Caco-2 (cell line): ENCODE results near the gene SMURF2. TPM values are rescaled to one million over a fixed set of nuclear protein-coding genes. Genes with fewer than 3 reads are reported as not detected.

Source experiments
- BruUV-seq: library from RNA; stranded (reverse); fragments of 400-500 nt; replicated peaks from 2 replicates; lab custom pipeline; 2021; lab: Mats Ljungman, UMichigan
- CTCF ChIA-PET: fragments of 300-600 bp; sonication (Branson Sonifier 250); formaldehyde crosslinking; loops from one replicate; lab custom pipeline; 2022; ENCODE audit warnings: antibody characterized with exemption; lab: Charles Lee
- POLR2A ChIA-PET: fragments of 300-600 bp; sonication (Branson Sonifier 250); formaldehyde crosslinking; loops from one replicate; lab custom pipeline; 2022; ENCODE audit warnings: antibody characterized with exemption; lab: Charles Lee
- DNase-seq, 2 experiments: peaks; one replicate each; pipeline versions ENCODE4 v3.0.0 to v3.0.0-alpha.2; 2020 to 2022
- H3K27me3 ChIP-seq: replicated peaks from 2 replicates; pipeline ENCODE4 v1.6.0; 2011; ENCODE audit warnings: low read length; ENCODE audit not compliant: control insufficient read depth, insufficient read depth
- H3K36me3 ChIP-seq: 2 replicates; pipeline ENCODE4 v1.5.1; 2011; ENCODE audit warnings: low read length; ENCODE audit not compliant: control insufficient read depth, insufficient read depth
- H3K4me1 ChIP-seq: fragments of 250-450 bp; sonication (Bioruptor Pico); 2 replicates; pipeline ENCODE4 v1.5.1; 2020; ENCODE audit warnings: mild to moderate bottlenecking
- H3K4me3 ChIP-seq: 2 replicates; pipeline ENCODE4 v1.5.1; 2011; ENCODE audit warnings: low read depth, mild to moderate bottlenecking, control low read depth, low read length
- H3K9me3 ChIP-seq: fragments of 250-450 bp; sonication (Bioruptor Pico); 2 replicates; pipeline ENCODE4 v1.5.1; 2020; ENCODE audit warnings: mild to moderate bottlenecking, moderate library complexity
- H3K27ac Mint-ChIP-seq: one replicate; pipeline ENCODE4 v1.8.0; 2022; ENCODE audit warnings: mixed read lengths; ENCODE audit not compliant: unreplicated experiment
- H3K27me3 Mint-ChIP-seq: one replicate; pipeline ENCODE4 v1.8.0; 2022; ENCODE audit warnings: mixed read lengths; ENCODE audit not compliant: insufficient read depth, unreplicated experiment
- H3K36me3 Mint-ChIP-seq: one replicate; pipeline ENCODE4 v1.8.0; 2022; ENCODE audit warnings: mild to moderate bottlenecking, mixed read lengths; ENCODE audit not compliant: insufficient read depth, unreplicated experiment
- H3K4me1 Mint-ChIP-seq: one replicate; pipeline ENCODE4 v1.8.0; 2022; ENCODE audit warnings: low read depth, mixed read lengths; ENCODE audit not compliant: unreplicated experiment
- H3K4me3 Mint-ChIP-seq: one replicate; pipeline ENCODE4 v1.8.0; 2022; ENCODE audit warnings: mild to moderate bottlenecking, moderate library complexity, mixed read lengths; ENCODE audit not compliant: unreplicated experiment
- H3K9me3 Mint-ChIP-seq: one replicate; pipeline ENCODE4 v1.8.0; 2022; ENCODE audit warnings: mixed read lengths; ENCODE audit not compliant: unreplicated experiment
- intact Hi-C: fragments of 100-400 bp; cut with micrococcal nuclease; formaldehyde crosslinking; loops from one replicate; pipeline ENCODE4 v1.10.0; 2022; ENCODE audit not compliant: unreplicated experiment
- total RNA-seq: library from RNA; stranded (reverse); gene quantifications from 2 replicates; pipeline ENCODE4 v1.2.3, GENCODE V29; 2022
- TF ChIP-seq, protein P1 (sequence below), 2 experiments: fragments of 200-600 bp in 1 of 2; IDR thresholded peaks; 1 replicate in 1 of 2; 2 replicates in 1 of 2; pipeline versions ENCODE4 v1.5.1 to v1.8.0; 2011 to 2022; ENCODE audit warnings: antibody characterized with exemption in 1 of 2, control low read depth in 1 of 2, inconsistent platforms in 1 of 2, low read depth in 1 of 2, low read length in 1 of 2, mild to moderate bottlenecking in 1 of 2, moderate library complexity in 1 of 2; ENCODE audit not compliant: insufficient read depth in 1 of 2, severe bottlenecking in 1 of 2, unreplicated experiment in 1 of 2

The SMURF2 gene
- total RNA-seq, 1 experiment from 2014 or later, result 26.9 TPM

DNA sequence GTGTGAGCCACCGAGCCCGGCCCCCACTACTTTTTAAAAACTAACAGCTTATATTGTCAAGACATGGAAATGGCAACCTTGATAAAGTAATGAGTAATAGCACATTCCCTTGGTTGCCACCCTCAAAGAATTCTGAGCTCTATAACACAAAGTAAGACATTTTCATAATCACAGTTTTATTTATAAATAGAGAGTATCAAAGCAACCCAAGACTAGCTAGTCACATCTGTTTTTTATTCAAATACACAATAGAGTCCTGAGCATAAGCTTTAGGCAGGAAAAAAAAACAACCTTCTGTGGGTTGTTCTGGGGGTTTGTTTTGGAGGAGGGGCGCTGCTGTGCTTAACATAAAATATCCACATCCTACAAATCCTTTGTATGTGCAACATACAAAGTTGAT, 86.7 kb downstream of the SMURF2 start:
- Mint-ChIP-seq H3K9me3 (no peaks in the 10 kb centered on the region), H3K4me1 (no peaks in the 10 kb centered on the region), H3K27me3 (no peaks in the 10 kb centered on the region), H3K27ac (no peak overlapping the region), H3K4me3 (no peak overlapping the region), H3K36me3 (peaks cover 10% of the 10 kb centered on the region)
- Histone ChIP-seq H3K4me1 (no peaks in the 10 kb centered on the region), H3K27me3 (no peaks in the 10 kb centered on the region), H3K4me3 (no peak overlapping the region), H3K36me3 (no peaks in the 10 kb centered on the region), H3K9me3 (no peaks in the 10 kb centered on the region)
- intact Hi-C loops, result no loop called here
- TF ChIP-seq, protein P1, sequence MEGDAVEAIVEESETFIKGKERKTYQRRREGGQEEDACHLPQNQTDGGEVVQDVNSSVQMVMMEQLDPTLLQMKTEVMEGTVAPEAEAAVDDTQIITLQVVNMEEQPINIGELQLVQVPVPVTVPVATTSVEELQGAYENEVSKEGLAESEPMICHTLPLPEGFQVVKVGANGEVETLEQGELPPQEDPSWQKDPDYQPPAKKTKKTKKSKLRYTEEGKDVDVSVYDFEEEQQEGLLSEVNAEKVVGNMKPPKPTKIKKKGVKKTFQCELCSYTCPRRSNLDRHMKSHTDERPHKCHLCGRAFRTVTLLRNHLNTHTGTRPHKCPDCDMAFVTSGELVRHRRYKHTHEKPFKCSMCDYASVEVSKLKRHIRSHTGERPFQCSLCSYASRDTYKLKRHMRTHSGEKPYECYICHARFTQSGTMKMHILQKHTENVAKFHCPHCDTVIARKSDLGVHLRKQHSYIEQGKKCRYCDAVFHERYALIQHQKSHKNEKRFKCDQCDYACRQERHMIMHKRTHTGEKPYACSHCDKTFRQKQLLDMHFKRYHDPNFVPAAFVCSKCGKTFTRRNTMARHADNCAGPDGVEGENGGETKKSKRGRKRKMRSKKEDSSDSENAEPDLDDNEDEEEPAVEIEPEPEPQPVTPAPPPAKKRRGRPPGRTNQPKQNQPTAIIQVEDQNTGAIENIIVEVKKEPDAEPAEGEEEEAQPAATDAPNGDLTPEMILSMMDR (IDR thresholded peaks at IDR 0.05; ENCODE audit: insufficient read depth in 1 of 2, low read depth in 1 of 2, low read length in 1 of 2, severe bottlenecking in 1 of 2, unreplicated experiment in 1 of 2), result no peak
- POLR2A ChIA-PET, result no interaction called here
- DNase-seq, result no peak
- CTCF ChIA-PET, result interaction anchor here (0.6 kb wide), 1 partner anchor 161 kb away, joined by 5 read pairs; no protein-coding TSS in a partner anchor
- no TSS peak for BruUV-seq

- H3K4me1 ChIP-seq, result no peaks in the 10 kb centered on the region
- CTCF ChIA-PET, result no interaction called here
- no TSS peak for BruUV-seq
- no peaks in the 10 kb centered on the region for H3K36me3 ChIP-seq
- DNase-seq, result no peak
- H3K27ac Mint-ChIP-seq, result no peak overlapping the region
- intact Hi-C loops, result no loop called here
- POLR2A ChIA-PET, result no interaction called here
- no peak overlapping the region for H3K4me3 Mint-ChIP-seq
- H3K36me3 Mint-ChIP-seq, result peaks cover 10% of the 10 kb centered on the region
- no peaks in the 10 kb centered on the region for H3K9me3 Mint-ChIP-seq
- TF ChIP-seq, protein P1 (IDR thresholded peaks at IDR 0.05; ENCODE audit: insufficient read depth in 1 of 2, low read depth in 1 of 2, low read length in 1 of 2, severe bottlenecking in 1 of 2, unreplicated experiment in 1 of 2), result no peak
- H3K27me3 ChIP-seq, result no peaks in the 10 kb centered on the region
- H3K4me1 Mint-ChIP-seq, result no peaks in the 10 kb centered on the region
- H3K27me3 Mint-ChIP-seq, result no peaks in the 10 kb centered on the region
- no peak overlapping the region for H3K4me3 ChIP-seq
- H3K9me3 ChIP-seq, result no peaks in the 10 kb centered on the region
These were observed 87.5 kb downstream of the SMURF2 start for GRCh38 chr17:64574646-64575045.

GRCh38 chr17:64573214-64573613, 88.9 kb downstream of the SMURF2 start:
- Mint-ChIP-seq H3K4me1 (no peaks in the 10 kb centered on the region), H3K27me3 (no peaks in the 10 kb centered on the region), H3K9me3 (no peaks in the 10 kb centered on the region), H3K27ac (no peak overlapping the region), H3K4me3 (no peak overlapping the region), H3K36me3 (peaks cover 15% of the 10 kb centered on the region)
- H3K9me3 ChIP-seq, result no peaks in the 10 kb centered on the region
- no peak for DNase-seq
- no peaks in the 10 kb centered on the region for H3K36me3 ChIP-seq
- no peaks in the 10 kb centered on the region for H3K27me3 ChIP-seq
- no peaks in the 10 kb centered on the region for H3K4me1 ChIP-seq
- POLR2A ChIA-PET, result interaction anchor here (0.6 kb wide), 1 partner anchor 428 kb away, joined by 3 read pairs; no protein-coding TSS in a partner anchor
- TF ChIP-seq, protein P1 (IDR thresholded peaks at IDR 0.05; ENCODE audit: insufficient read depth in 1 of 2, low read depth in 1 of 2, low read length in 1 of 2, severe bottlenecking in 1 of 2, unreplicated experiment in 1 of 2), result no peak
- intact Hi-C loops, result no loop called here
- CTCF ChIA-PET, result no interaction called here
- BruUV-seq, result no TSS peak
- no peak overlapping the region for H3K4me3 ChIP-seq
